NCI-H2196 treated with DMSO at 0.1 percent for 48 hours (cell line): ENCODE data around the gene DMBT1.

Experiments used
- DNase-seq: peaks from one replicate; lab custom pipeline; 2025; ENCODE audit not compliant: unreplicated experiment; lab: John Stamatoyannopoulos, UW

The DMBT1 gene

GRCh38 chr10:122560279-122560804, at the start of gene DMBT1:
DMBT1 (plus strand) TSS chr10:122560754; CDS start chr10:122560771, 17 bp downstream.
- DNase-seq, result no peak

- no peak for DNase-seq
Measured at GRCh38 chr10:122513053-122513452, 47.5 kb upstream of the DMBT1 start.

- DNase-seq, result no peak
Measured at GRCh38 chr10:122514045-122514840, 46.3 kb upstream of the DMBT1 start.

GRCh38 chr10:122515022-122515424, 45.5 kb upstream of the DMBT1 start:
- no peak for DNase-seq

GRCh38 chr10:122515588-122516231, 44.8 kb upstream of the DMBT1 start:
- no peak for DNase-seq

- no peak for DNase-seq
Measured at GRCh38 chr10:122516734-122517133, 43.8 kb upstream of the DMBT1 start.

GRCh38 chr10:122519144-122519543, 41.4 kb upstream of the DMBT1 start:
- DNase-seq, result no peak

- no peak for DNase-seq
Measured at GRCh38 chr10:122519873-122520272, 40.7 kb upstream of the DMBT1 start.

GRCh38 chr10:122521011-122521410, 39.5 kb upstream of the DMBT1 start:
- DNase-seq, result no peak

GRCh38 chr10:122524811-122525210, 35.7 kb upstream of the DMBT1 start:
- no peak for DNase-seq

GRCh38 chr10:122525788-122526187, 34.8 kb upstream of the DMBT1 start:
- DNase-seq, result no peak

GRCh38 chr10:122526892-122527291, 33.7 kb upstream of the DMBT1 start:
- DNase-seq, result no peak

- DNase-seq, result no peak
Measured at GRCh38 chr10:122530177-122530576, 30.4 kb upstream of the DMBT1 start.

- no peak for DNase-seq
Measured at GRCh38 chr10:122531261-122531660, 29.3 kb upstream of the DMBT1 start.

GRCh38 chr10:122531939-122532338, 28.6 kb upstream of the DMBT1 start:
- no peak for DNase-seq

- no peak for DNase-seq
Measured at GRCh38 chr10:122532601-122533296, 27.8 kb upstream of the DMBT1 start.

- no peak for DNase-seq
Measured at GRCh38 chr10:122537545-122537944, 23.0 kb upstream of the DMBT1 start.

GRCh38 chr10:122541541-122542002, 19.0 kb upstream of the DMBT1 start:
- DNase-seq, result no peak

- no peak for DNase-seq
Measured at GRCh38 chr10:122543676-122544445, 16.7 kb upstream of the DMBT1 start.

GRCh38 chr10:122544493-122544892, 16.1 kb upstream of the DMBT1 start:
- DNase-seq, result no peak

- no peak for DNase-seq
Measured at GRCh38 chr10:122546242-122546641, 14.3 kb upstream of the DMBT1 start.
